ENCODE measurements around the gene CLECL1. TPM values are rescaled to one million over a fixed set of nuclear protein-coding genes. Genes with fewer than 3 reads are reported as not detected.

The CLECL1 gene
- total RNA-seq, 6 experiments from 2014 or later = 0.56 to 0.60 TPM; not detected in 4

DNA sequence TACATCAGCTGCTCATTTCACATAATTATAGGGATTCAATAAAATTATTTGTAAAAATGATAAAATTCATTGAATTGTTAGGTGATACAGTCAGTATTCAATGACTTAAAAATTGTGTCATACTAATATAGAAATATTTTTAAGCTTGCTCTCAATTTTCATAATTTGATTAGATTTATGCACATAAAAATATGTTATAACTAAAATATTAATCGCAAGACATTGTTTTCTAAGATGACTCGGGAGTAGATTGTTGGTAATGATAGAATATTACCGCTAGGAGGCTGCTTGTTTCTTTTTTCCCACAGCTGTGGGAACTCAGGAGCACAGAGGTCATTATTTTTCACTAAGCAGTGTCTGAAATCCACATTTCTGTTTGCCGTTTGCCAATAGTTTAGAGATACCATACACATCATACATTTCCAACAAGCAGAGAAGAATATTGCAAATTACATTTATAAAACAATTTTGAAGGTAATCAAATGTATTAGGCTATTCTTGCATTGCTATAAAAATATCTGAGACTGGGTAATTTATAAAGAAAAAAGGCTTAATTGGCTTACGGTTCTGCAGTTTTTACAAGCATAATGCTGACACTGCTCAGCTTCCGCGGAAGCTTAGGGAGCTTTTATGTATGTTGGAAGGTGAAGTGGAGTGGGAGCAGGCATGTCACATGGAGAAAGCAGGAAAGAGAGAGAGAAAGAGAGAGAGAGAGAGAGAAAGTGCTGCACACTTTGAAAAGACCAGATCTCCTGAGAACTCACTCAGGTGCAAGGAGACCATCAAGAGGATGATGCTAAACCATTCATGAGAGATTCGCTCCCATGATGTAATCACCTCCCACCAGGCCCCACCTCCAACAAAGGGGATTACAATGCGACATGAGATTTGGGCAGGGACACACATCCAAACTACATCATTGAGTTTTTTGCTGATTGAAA lies 18.6 kb upstream of the CLECL1 start:
- Histone ChIP-seq H3K27ac (no peak overlapping the region), H3K36me3 (no peaks in the 10 kb centered on the region), H3K27me3 (no peaks in the 10 kb centered on the region), H3K4me1 (peaks cover 0 to 7% (median 0%) of the 10 kb centered on the region in 4 donors), H3K4me3 (no peak overlapping the region), H3K9me3 (no peaks in the 10 kb centered on the region)
- ATAC-seq (peak in 3 of 4 donors; percentile 52 to 71 (median 64)), DNase-seq (no peak)
- 38% methylated on average over 9 of the region's 9 CpGs for WGBS (ENCODE audit: insufficient coverage, low coverage, low lambda C conversion rate, missing lambda C conversion rate)
- intact Hi-C loops (cut with DNase I) = no loop called here
- TF ChIP-seq, protein P1, sequence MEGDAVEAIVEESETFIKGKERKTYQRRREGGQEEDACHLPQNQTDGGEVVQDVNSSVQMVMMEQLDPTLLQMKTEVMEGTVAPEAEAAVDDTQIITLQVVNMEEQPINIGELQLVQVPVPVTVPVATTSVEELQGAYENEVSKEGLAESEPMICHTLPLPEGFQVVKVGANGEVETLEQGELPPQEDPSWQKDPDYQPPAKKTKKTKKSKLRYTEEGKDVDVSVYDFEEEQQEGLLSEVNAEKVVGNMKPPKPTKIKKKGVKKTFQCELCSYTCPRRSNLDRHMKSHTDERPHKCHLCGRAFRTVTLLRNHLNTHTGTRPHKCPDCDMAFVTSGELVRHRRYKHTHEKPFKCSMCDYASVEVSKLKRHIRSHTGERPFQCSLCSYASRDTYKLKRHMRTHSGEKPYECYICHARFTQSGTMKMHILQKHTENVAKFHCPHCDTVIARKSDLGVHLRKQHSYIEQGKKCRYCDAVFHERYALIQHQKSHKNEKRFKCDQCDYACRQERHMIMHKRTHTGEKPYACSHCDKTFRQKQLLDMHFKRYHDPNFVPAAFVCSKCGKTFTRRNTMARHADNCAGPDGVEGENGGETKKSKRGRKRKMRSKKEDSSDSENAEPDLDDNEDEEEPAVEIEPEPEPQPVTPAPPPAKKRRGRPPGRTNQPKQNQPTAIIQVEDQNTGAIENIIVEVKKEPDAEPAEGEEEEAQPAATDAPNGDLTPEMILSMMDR (IDR thresholded peaks at IDR 0.05) = peak in 1 of 4 donors; percentile 33
- no peak for TF ChIP-seq POLR2A (IDR thresholded peaks at IDR 0.05)

DNA sequence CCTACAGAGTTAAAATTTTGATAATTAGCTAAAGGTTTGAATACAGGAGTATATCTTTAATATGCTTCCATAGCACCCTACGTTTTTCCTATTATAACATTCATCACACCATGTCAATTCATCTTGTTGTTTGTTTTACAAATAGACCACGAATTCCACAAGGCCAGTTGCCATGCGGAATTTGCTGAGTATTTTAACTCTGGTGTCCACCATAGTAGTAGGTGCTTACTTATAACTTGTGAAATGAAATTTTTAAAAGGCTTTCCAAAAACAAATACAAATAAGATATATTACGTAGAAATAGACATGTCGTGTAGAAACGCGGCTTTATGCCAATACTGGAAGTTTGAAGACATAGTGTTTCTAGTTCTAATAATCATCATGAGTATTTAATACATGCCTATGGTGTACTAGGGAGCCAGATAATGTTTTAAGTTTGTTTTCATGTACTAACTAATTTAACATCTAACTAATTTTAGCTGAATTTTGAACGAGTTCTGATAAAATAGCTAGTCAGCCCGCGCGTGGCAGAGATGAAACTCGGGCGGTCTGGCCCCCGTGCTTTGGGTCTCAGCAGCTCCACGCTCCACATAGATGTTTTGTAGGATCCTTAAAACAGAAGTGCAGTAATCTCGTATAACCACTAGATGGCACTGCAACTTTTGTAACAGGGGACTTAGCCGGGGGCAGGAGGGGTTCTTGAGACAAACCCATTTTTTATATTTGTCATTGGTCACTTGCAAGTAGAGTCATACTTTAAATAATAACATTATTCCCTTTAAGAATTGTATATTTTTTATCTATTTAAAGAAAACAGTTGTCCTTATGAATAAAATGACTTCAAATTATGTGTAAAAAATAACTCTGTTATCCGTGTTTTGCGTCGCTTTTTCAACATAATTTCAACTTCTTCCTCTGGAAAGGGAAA lies 17.6 kb upstream of the CLECL1 start:
- H3K4me1 ChIP-seq = peaks cover 0 to 7% (median 0%) of the 10 kb centered on the region in 4 donors
- DNase-seq = no peak
- no peaks in the 10 kb centered on the region for H3K36me3 ChIP-seq
- H3K4me3 ChIP-seq = no peak overlapping the region
- peak; percentile 85 to 95 (median 90) for ATAC-seq
- H3K27me3 ChIP-seq = no peaks in the 10 kb centered on the region
- H3K9me3 ChIP-seq = no peaks in the 10 kb centered on the region
- intact Hi-C loops (cut with DNase I) = no loop called here
- TF ChIP-seq, protein P1 (IDR thresholded peaks at IDR 0.05) = peak; percentile 56 to 89 (median 85)
- TF ChIP-seq POLR2A (IDR thresholded peaks at IDR 0.05) = no peak
- no peak overlapping the region for H3K27ac ChIP-seq
- WGBS (ENCODE audit: insufficient coverage, low coverage, low lambda C conversion rate, missing lambda C conversion rate) = 6% methylated on average over 20 of the region's 20 CpGs

DNA sequence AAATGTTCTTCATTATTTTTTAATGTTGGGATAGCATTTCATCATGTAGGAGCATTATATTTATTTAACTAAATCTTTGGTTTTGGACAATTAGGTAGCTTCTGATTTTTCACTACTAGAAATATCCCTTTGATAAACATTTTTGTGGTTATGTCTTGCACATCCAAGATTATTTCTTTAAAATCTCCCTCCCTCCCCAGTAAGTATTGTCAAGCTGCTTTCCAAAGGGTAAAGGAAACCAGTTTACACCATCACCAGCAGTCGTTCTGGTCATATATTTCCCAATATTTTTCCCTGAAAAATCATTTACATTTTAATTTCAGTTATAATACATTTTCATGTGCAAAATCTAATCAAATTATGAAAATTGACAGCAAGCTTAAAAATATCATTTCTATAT lies 16.7 kb upstream of the CLECL1 start:
- TF ChIP-seq, protein P1 (IDR thresholded peaks at IDR 0.05) = no peak
- TF ChIP-seq POLR2A (IDR thresholded peaks at IDR 0.05) = no peak
- DNase-seq = no peak
- H3K27me3 ChIP-seq = no peaks in the 10 kb centered on the region
- peaks cover 0 to 7% (median 0%) of the 10 kb centered on the region in 4 donors for H3K4me1 ChIP-seq
- no peak overlapping the region for H3K4me3 ChIP-seq
- H3K27ac ChIP-seq = no peak overlapping the region
- 0% methylated on average over 1 of the region's 1 CpG for WGBS (ENCODE audit: insufficient coverage, low coverage, low lambda C conversion rate, missing lambda C conversion rate)
- ATAC-seq = no peak
- intact Hi-C loops (cut with DNase I) = no loop called here
- H3K36me3 ChIP-seq = no peaks in the 10 kb centered on the region
- H3K9me3 ChIP-seq = no peaks in the 10 kb centered on the region

DNA sequence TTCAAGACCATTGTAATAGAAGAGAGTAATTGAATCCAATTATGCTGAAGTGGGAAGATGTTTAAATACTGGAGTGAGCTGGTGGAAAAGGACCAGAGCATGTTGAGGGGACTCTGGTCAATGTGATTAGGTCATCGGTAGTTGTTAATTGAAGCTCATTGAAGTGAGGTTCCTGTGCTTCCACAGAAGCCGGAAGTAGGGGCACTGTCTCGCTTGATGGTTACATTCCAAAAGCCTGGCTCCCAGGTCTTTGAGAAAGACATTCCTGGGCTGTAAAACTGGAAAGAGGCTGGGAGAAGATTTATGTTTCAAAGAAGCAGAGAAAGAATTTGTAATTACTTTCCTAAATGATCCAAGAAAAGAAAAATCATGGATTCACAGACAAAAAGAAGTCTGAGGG lies 12.3 kb upstream of the CLECL1 start:
- no peak for DNase-seq
- Histone ChIP-seq H3K4me3 (no peak overlapping the region), H3K27me3 (peaks cover 0 to 5% of the 10 kb centered on the region in 2 donors), H3K36me3 (no peaks in the 10 kb centered on the region), H3K9me3 (no peaks in the 10 kb centered on the region), H3K4me1 (no peaks in the 10 kb centered on the region), H3K27ac (no peak overlapping the region)
- TF ChIP-seq, protein P1 (IDR thresholded peaks at IDR 0.05) = no peak
- TF ChIP-seq POLR2A (IDR thresholded peaks at IDR 0.05) = no peak
- ATAC-seq = no peak
- 76% methylated on average over 3 of the region's 3 CpGs for WGBS (ENCODE audit: insufficient coverage, low coverage, low lambda C conversion rate, missing lambda C conversion rate)
- intact Hi-C loops (cut with DNase I) = no loop called here
